Inflammatory macrophage (primary cell): ENCODE data around the gene RORC.

ENCODE experiments used
- DNase-seq, 2 donors: peaks; one replicate each; pipeline ENCODE4 v3.0.0-alpha.2; 2020 to 2022

Gene RORC

GRCh38 chr1:151768351-151769066 lies 63.1 kb downstream of the RORC start:
- DNase-seq = peak in 1 of 2 donors; percentile 55

GRCh38 chr1:151763990-151764389 lies 67.6 kb downstream of the RORC start:
- no peak for DNase-seq

GRCh38 chr1:151762941-151763921 lies 68.4 kb downstream of the RORC start, which contains the start of gene MRPL9:
MRPL9 (minus strand) TSS chr1:151763496; CDS start chr1:151763479, 17 bp downstream.
- DNase-seq = peak; percentile 68 to 79

GRCh38 chr1:151760597-151761385 lies 70.8 kb downstream of the RORC start:
- no peak for DNase-seq

- no peak for DNase-seq
Observed at GRCh38 chr1:151759241-151759640, 72.4 kb downstream of the RORC start.

- DNase-seq = peak; percentile 35 to 42
Observed at GRCh38 chr1:151756291-151756690, 75.3 kb downstream of the RORC start.
